ENCODE results near the gene SNAP23.

The SNAP23 gene

DNA sequence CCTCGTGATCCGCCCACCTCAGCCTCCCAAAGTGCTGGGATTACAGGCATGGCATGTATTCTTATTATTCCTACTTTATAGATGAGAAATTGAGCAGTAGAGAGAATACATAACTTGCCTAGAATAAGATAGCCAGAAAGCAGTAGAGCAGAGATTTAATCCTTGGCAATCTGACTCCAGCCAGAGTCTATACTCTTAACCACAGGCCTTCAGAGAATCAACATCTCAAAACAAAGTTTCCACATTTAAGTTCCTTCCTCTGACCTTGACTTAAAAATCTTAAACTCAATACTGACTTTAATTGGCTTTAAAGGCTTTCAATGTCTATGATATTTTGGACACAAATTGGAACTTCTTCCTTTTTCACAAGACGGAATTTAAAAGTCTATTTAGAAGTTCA lies 41.6 kb upstream of the SNAP23 start:
- H3K27me3 ChIP-seq (replicated peaks) = no peaks in the 10 kb centered on the region
- in situ Hi-C loops (cut with HindIII; ENCODE audit: low pct_ligation_motif_present, low sequenced_read_pairs) = no loop called here
- H3K27ac ChIP-seq = no peak overlapping the region
- H3K4me3 ChIP-seq (ENCODE audit: low read depth, low read length) = no peak overlapping the region
- DNase-seq = no peak
- TF ChIP-seq, protein P1, sequence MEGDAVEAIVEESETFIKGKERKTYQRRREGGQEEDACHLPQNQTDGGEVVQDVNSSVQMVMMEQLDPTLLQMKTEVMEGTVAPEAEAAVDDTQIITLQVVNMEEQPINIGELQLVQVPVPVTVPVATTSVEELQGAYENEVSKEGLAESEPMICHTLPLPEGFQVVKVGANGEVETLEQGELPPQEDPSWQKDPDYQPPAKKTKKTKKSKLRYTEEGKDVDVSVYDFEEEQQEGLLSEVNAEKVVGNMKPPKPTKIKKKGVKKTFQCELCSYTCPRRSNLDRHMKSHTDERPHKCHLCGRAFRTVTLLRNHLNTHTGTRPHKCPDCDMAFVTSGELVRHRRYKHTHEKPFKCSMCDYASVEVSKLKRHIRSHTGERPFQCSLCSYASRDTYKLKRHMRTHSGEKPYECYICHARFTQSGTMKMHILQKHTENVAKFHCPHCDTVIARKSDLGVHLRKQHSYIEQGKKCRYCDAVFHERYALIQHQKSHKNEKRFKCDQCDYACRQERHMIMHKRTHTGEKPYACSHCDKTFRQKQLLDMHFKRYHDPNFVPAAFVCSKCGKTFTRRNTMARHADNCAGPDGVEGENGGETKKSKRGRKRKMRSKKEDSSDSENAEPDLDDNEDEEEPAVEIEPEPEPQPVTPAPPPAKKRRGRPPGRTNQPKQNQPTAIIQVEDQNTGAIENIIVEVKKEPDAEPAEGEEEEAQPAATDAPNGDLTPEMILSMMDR (IDR thresholded peaks at IDR 0.05; ENCODE audit: low read depth, low read length, missing control alignments) = no peak
- peaks cover 20% of the 10 kb centered on the region for H3K36me3 ChIP-seq (replicated peaks)

DNA sequence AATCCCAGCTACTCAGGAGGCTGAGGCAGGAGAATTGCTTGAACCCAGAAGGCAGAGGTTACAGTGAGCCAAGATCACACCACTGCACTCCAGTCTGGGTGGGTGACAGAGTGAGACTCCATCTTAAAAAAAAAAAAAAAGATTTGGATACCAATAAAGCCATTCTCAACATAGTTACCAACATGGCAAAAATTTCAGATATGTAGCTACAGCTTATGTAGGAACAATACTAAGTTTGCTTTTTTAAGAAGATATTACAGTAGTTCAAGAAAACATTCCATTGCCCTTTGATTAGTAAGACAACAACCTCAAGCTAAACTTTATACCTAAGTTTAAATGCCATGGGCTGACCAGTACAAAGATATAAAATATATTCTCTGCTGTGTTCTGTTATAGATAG lies 38.9 kb upstream of the SNAP23 start:
- peak overlapping the region; percentile 26 for H3K4me3 ChIP-seq (ENCODE audit: low read depth, low read length)
- in situ Hi-C loops (cut with HindIII; ENCODE audit: low pct_ligation_motif_present, low sequenced_read_pairs) = no loop called here

DNA sequence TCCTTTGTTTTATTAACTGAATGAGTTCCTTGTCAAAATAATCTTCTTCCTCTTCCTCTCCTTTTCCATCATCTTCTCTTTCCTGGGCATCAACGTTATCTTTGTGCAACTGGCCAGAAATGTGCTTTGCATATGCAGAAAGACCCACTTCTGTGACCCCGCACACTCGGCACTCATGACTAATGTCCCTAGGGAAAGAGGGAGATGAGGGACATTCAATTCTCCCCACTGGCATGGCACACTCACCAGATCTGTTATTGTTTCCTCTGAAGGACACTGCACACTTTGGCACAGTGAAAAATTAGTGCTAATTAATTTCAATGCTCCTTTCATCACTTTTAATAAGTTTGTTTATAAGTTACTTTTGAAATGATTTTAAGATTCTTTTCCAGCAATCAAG lies 38.5 kb upstream of the SNAP23 start:
- in situ Hi-C loops (cut with HindIII; ENCODE audit: low pct_ligation_motif_present, low sequenced_read_pairs) = no loop called here
- Histone ChIP-seq H3K27me3 (replicated peaks) (no peaks in the 10 kb centered on the region), H3K27ac (peak overlapping the region; percentile 93), H3K36me3 (replicated peaks) (no peaks in the 10 kb centered on the region), H3K4me3 (ENCODE audit: low read depth, low read length) (peak overlapping the region; percentile 26)
- TF ChIP-seq, protein P1 (IDR thresholded peaks at IDR 0.05; ENCODE audit: low read depth, low read length, missing control alignments) = no peak
- peak; percentile 52 for DNase-seq

More for the DNA sequence above, 38.9 kb upstream of the SNAP23 start:
- H3K36me3 ChIP-seq (replicated peaks) = peaks cover 3% of the 10 kb centered on the region
- H3K27ac ChIP-seq = peak overlapping the region; percentile 93
- TF ChIP-seq, protein P1 (IDR thresholded peaks at IDR 0.05; ENCODE audit: low read depth, low read length, missing control alignments) = no peak
- DNase-seq = no peak
- H3K27me3 ChIP-seq (replicated peaks) = no peaks in the 10 kb centered on the region

DNA sequence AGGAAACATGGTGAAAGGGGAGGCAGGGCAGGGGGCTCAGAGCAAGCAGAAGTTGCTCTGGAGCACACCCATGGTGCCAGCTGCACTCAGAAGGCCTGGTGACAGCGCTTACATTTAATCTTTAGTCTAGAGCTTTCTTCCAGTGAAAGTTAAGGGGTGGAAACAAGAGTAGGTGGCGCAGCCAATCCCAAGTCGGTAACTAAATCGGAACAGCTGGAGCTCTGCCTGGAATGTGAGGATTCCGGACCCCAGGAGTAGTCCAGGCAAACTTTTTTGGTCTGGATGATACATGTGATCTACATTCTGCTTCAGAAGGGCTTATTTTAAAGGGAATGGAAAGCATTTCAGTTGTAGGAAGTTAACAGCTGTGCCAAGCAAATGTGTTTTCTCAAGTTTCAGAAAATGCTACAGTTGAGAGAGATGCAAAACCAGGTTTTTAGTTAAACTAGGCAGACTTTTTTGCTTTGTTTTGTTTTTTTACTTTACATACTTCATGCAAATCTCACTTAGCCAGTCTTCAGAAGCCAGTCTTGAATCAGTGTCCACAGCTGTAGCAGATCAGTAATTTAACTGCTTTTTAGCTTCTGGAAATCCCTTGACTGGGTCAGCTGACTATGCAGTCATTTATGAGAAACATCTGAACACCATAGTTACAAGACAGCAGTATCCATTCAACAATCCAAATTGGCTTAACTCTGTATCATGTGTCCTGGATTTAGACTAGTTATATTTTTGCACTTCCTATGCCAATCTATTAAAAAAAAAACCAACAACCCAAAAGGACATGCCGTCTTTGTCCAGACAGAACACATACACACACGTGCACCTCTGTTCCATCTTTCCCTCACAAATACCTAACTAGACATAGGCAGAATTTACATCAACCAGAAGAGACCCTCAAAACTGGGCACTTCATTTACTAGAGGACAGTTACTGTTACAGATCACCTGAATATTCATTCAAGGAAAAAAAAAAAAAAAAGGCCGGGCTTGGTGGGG lies 37.7 kb upstream of the SNAP23 start:
- in situ Hi-C loops (cut with HindIII; ENCODE audit: low pct_ligation_motif_present, low sequenced_read_pairs) = no loop called here
- TF ChIP-seq, protein P1 (IDR thresholded peaks at IDR 0.05; ENCODE audit: low read depth, low read length, missing control alignments) = no peak
- H3K27me3 ChIP-seq (replicated peaks) = no peaks in the 10 kb centered on the region
- H3K27ac ChIP-seq = peak overlapping the region; percentile 93
- peak overlapping the region; percentile 26 for H3K4me3 ChIP-seq (ENCODE audit: low read depth, low read length)
- peak; percentile 93 for DNase-seq
- H3K36me3 ChIP-seq (replicated peaks) = no peaks in the 10 kb centered on the region

DNA sequence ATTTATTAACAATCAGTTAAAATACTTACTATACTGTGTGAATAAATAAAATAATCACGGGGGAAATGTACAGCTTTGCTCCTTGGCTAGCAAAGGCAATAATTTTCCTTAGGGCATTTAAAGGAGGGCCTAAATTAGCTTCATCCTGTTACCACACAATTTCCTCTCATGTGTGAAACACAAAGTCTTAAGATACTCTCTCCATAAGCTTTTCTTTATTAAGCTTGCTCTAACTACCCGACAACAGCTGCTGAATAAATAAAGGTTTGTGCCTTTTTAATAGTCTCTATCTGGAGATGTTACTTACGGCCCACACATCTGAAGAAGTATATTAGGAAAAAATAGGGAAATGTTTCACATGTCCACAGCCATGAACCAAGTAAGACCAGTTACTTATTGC lies 34.2 kb upstream of the SNAP23 start:
- in situ Hi-C loops (cut with HindIII; ENCODE audit: low pct_ligation_motif_present, low sequenced_read_pairs) = no loop called here

More for the DNA sequence above, 34.2 kb upstream of the SNAP23 start:
- Histone ChIP-seq H3K27me3 (replicated peaks) (no peaks in the 10 kb centered on the region), H3K27ac (no peak overlapping the region), H3K4me3 (ENCODE audit: low read depth, low read length) (no peak overlapping the region), H3K36me3 (replicated peaks) (no peaks in the 10 kb centered on the region)
- DNase-seq = no peak
- TF ChIP-seq, protein P1 (IDR thresholded peaks at IDR 0.05; ENCODE audit: low read depth, low read length, missing control alignments) = no peak

Data from brain microvascular endothelial cell (primary cell).